Uterus (tissue), 2 donors: Measurements from ENCODE around the gene HDAC4.

Source experiments
- CTCF ChIP-seq, 4 experiments: fragments of 200-600 bp in 2 of 4; fragments of 450-650 bp in 2 of 4; sonication (generic) in 2 of 4; IDR thresholded peaks; one replicate each; pipeline ENCODE4 v1.5.1; 2016 to 2019; ENCODE audit warnings: antibody characterized with exemption in 4 of 4, mild to moderate bottlenecking in 2 of 4, moderate library complexity in 1 of 4
- POLR2A ChIP-seq, 2 donors: fragments of 450-650 bp; IDR thresholded peaks; one replicate each; pipeline ENCODE4 v1.6.1; 2016; ENCODE audit warnings: antibody characterized with exemption in 2 of 2, mild to moderate bottlenecking in 1 of 2, moderate library complexity in 1 of 2

GRCh38 chr2:239158641-239159475, 242.0 kb downstream of the HDAC4 start:
- TF ChIP-seq CTCF (IDR thresholded peaks at IDR 0.05) (no peak), POLR2A (IDR thresholded peaks at IDR 0.05) (no peak)
